NCI-H774 (cell line): ENCODE data around the gene SHH.

ENCODE experiments used
- DNase-seq: peaks from one replicate; lab custom pipeline; 2025; lab: John Stamatoyannopoulos, UW

SHH gene

GRCh38 chr7:155811895-155812761, at the start of gene SHH:
Gene SHH, minus strand, starts transcription at chr7:155812463. Its CDS starts 341 bp downstream, at chr7:155812122.
- DNase-seq = no peak

- no peak for DNase-seq
These were observed 49.2 kb upstream of the SHH start for GRCh38 chr7:155861480-155861868.

- DNase-seq = no peak
These were observed 48.7 kb upstream of the SHH start for GRCh38 chr7:155860840-155861479.

- DNase-seq = no peak
These were observed 48.2 kb upstream of the SHH start for GRCh38 chr7:155860461-155860839.

DNA sequence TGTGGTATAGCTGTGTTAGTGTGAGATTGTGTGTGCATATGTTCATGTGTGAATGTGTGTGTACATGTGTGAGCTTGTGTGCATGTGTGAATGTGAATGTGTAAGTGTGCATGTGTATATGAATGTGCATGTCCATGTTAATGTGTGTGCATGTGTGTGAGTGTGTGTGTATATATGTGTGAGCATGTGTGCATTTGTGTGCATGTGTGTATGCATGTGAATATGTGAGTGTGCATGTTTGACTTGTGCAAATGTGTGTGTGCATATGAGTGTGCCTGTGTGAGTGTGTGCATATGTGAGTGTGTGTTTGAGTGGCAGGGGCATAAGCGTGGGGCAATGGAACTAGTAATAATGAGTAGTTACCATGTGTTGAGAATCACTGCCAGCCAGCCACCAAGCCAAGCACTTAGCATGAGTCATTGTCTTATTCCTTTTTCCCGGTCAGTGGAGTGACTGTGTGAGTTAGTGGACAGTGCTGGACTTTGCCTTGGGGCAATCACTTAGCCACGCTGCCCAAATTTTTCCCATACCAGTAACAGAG, 46.3 kb upstream of the SHH start:
- no peak for DNase-seq

DNA sequence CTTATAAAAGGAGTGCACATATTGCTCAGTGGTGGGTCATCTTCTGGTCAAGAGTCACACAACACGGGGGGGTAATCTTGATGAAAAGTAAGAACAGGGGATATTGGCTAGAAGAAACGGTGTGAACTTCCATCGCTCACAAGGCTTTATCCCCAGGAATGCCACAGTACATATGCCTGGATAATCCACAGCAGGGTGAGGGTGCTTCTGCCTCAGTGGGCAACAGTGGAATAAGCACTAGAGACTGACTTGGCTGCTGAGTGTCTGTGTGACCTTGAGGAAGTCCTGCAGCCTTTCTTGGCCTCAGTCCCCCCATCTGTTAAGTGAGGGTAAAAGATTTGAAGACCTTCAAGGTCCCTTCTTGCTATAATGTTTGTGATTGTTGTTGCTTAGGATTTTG, 44.9 kb upstream of the SHH start:
- no peak for DNase-seq

DNA sequence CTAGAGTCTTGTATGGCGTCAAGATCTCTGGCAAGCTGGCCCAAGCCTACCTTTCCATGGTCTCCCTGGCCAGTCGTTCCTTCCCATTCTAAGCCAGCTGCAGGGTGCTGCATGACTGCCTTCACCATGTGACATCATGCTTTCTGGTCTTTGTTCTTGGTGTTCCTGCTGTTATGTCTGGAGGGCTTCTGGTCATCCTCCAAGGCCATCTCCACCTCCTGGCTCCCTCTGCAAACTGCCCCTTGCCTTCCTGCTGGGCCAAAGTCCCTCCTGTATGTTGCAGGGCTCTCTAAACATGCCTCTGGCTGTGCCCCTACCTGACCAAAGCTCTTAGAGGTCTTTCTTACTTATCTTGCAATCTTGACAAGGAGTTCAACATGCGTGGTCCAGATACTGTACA, 44.4 kb upstream of the SHH start:
- no peak for DNase-seq

- no peak for DNase-seq
These were observed 40.4 kb upstream of the SHH start for GRCh38 chr7:155852426-155853301.

- DNase-seq = no peak
These were observed 39.6 kb upstream of the SHH start for GRCh38 chr7:155851892-155852291.

DNA sequence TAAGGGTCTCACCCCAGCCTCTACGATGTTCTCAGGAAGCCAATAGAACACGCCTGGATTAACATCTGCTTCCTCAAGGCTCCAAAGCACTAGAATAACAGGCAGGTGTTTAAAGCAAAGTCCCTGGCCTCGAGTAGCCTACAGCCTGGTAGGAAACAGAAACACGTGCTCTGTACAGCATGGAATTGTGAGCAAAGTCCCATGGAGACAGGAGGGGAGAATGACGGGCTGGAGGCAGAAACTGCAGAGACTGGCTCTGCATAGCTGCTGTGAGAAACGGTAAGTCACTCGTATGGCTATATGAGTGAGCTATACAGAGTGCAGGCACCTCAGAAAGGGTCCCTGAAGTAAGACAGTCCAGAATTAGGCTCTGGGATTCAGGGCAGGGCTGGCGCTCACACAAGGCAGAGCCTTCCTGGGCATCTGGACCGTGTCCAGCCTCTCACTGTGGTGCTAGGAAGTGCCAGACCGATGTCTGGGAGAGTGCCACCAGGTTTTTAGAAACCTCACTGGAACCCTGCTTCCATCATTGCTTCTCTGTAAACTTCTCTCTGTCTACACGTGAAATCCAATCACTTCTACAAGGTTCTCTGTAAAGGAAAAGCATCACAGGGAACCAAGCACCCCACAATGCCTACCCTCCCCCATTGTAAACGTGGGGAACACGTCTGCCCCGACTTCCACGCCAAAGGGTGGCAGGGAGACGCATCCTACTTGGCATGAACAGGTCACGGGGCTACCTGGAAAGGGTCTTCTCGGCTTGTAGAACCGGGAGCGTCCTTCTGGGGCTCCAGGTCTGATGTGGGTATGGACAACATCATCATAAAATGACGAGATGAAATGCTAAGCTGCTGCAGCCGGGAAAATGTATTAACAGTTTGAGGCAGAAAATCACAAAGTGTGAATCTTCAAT, 38.8 kb upstream of the SHH start:
- DNase-seq = no peak

- no peak for DNase-seq
These were observed 37.8 kb upstream of the SHH start for GRCh38 chr7:155850001-155850436.

DNA sequence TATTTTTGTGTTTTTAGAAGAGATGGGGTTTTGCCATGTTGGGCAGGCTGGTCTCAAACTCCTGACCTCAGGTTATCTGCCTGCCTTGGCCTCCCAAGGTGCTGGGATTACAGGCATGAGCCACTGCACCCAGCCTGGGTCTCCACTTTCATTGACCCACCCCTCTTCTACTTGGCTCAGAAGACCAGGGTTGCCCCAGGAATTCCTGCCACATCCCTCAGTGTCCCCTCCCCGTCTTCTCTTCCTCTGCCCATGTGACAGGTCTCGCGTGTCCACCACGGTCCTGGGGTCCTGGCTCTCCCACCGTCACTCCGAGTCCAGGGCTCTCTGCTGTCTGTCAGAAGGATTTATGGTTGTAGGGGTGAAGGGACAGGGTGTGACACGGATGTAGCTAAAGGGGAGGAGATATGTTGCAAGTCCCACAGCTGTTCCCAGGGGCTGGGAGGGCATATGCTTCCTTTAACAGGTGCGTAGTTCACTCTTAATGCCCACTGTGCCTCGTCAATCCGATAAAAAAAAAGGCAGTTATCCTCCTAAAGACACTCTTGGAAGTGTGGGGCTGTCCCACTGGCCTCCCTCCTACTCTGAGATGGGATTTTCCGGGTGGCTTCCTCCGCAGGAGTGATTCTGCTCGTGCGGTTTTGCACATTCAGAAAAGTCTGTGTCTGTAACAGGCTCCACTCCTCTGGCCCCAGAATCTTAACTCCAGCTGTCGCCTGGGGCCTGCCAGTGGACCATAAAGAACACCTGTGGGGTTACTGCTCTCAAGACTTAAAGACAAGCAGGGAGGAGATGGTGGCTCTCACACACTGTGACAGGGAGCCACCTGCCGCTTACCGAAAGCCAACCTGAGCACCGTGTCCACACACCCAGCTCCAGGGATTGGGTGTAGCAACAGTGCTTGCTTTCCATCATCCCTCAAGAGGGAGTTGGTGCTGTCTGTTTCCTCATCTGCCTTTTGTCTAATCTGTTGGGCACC, 36.7 kb upstream of the SHH start:
- DNase-seq = no peak

DNA sequence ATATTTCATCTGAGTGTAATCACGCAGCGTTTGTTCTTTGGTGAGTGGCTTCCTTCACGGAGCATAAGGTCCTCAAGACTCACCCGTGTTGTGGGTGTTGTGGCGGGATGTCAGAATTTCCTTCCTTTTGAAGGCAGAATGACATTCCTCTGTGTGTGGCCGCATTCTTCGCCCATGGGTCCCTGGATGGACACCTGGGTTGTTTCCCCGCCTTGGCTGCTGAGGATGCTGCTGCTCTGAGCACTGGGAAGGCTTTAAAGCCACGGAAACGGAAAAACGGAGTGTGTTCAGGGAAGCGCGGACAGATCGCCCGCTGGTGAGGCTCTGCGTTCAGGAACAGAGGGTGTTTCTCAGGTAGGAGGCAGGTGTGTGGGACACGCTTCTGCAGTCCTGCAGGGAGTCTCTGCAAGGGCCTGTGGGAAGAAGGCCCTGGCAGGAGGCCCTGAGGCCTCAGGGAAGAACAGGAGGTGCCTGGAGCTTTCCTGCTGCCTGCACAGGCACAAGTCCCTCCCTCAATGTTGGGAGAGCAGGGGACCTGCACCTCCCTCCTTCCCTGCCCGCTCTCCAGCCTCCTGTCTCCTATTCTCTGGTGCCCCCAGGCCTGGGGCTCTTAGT, 35.7 kb upstream of the SHH start:
- DNase-seq = no peak

- DNase-seq = no peak
These were observed 34.7 kb upstream of the SHH start for GRCh38 chr7:155846936-155847335.

GRCh38 chr7:155846156-155846555, 33.9 kb upstream of the SHH start:
- no peak for DNase-seq

DNA sequence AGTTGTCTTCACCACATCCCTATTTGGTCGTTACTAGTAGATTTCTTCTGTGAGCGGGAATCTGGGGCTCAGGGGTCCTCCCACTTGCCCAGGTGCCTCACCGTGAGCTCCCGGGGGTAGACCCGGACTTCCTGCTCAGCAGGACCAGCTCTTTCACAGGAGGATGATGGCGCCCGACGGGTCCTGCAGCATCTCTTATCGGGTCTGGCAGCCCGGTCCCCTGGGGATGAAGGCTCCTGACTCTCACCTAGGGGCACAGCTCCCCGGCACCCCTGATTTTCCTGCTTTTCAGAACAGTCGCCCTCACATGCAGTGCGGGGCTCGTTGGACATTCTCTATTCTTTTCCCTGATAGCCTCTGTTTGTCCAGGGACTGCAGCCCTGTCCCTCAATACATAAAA, 33.0 kb upstream of the SHH start:
- no peak for DNase-seq

DNA sequence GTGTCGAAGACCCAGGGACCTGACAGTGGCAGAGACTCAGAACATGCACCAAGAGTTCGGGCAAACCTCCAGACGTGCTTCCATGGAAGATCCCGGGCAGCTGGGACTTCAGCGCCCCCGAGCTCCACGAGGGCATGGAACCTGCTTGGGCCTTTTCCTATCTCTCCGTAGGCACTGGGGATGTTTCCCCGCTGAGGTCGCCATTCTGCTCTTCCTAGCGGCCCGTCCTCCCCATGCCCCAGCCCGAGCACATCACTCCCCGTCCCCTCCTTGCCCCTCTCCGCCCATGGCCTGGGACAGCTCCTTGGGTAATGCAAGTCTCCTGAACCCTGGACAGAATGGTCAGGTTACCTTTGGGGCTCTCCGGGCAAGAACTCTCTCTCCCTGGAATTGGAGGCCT, 32.3 kb upstream of the SHH start:
- DNase-seq = no peak

DNA sequence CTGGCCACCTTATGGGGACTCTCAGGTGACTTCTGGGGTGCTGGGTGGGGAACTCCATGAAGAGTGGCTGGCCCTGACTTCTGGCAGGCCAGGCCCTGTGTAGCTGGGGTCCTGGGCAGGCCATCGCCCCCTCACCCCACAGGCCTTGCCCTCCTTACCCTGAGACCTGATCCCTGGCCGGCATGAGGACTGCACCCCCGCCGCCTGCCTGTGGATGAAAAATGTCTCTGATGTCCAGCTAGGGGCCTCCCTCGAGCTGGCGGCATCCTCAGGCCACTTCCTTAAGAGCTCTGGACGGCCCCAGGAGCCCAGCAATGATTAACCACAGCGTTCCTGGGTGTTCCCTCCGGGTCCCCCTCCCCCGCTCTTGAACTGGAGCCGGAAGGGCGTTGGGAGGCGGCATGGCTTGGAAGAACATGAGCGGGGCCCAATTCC, 31.8 kb upstream of the SHH start:
- DNase-seq = no peak

- no peak for DNase-seq
These were observed 31.3 kb upstream of the SHH start for GRCh38 chr7:155843426-155844018.
